Suppressor macrophage treated with lipopolysaccharide for 1 hour (primary cell): Measurements from ENCODE around the gene WWOX.
A peak's percentile ranks its signal among the peaks of the same experiment; 100 is the strongest.

Experiments used
- DNase-seq, 3 donors: peaks; one replicate each; pipeline ENCODE4 v3.0.0-alpha.2; 2020 to 2022

WWOX gene

GRCh38 chr16:78106686-78107085, 7.2 kb downstream of the WWOX start:
- DNase-seq: no peak

GRCh38 chr16:78108451-78108850, 9.0 kb downstream of the WWOX start:
- no peak for DNase-seq

GRCh38 chr16:78113258-78113657, 13.8 kb downstream of the WWOX start:
- no peak for DNase-seq

GRCh38 chr16:78115659-78116058, 16.2 kb downstream of the WWOX start:
- DNase-seq: no peak

DNA sequence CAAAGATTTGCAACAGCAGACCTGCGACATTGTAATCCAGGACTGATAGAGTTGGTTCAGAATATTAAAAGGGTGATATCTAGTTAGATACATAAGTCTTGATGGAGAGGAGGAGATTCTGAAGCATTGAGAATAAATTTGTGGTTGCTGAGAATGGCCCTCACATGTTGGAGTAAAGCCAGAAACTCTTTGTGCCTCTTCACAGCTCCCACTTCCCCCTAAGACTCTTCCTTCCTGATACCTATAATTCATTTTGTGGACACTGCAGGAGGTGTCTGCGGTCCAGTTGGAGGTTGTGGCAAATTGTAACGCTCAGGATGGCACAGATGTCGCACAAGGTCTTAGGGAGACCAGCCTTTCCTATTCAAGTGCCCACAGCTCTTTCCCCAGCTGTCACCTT, 17.5 kb downstream of the WWOX start:
- DNase-seq: no peak

- no peak for DNase-seq
Measured at GRCh38 chr16:78117391-78117790, 17.9 kb downstream of the WWOX start.

DNA sequence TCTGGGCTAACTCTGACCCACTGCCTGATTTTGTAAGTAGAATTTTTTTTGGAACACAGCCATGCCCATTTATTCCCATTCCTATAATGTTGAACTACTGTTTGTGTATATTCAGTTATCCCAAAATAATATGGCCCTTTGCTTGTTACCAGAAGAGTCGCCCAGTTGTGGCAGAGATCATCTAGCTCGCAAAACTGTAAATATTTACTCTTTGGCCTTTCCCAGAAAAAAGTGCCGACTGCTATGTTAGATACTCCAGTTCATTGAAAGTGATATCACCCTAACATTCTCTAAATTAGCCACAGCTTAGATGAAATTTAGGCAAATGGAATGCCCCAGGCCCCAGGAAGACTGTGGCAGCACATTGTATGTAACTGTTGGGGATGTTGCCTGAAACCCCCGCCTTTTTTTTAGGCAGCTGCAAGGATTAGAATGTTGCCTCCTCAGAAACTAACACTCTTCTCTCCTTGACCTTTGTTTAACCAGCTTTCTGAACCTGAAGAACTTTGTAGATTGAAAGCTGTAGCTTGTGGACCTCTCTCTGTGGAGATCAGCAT, 19.1 kb downstream of the WWOX start:
- DNase-seq: no peak

DNA sequence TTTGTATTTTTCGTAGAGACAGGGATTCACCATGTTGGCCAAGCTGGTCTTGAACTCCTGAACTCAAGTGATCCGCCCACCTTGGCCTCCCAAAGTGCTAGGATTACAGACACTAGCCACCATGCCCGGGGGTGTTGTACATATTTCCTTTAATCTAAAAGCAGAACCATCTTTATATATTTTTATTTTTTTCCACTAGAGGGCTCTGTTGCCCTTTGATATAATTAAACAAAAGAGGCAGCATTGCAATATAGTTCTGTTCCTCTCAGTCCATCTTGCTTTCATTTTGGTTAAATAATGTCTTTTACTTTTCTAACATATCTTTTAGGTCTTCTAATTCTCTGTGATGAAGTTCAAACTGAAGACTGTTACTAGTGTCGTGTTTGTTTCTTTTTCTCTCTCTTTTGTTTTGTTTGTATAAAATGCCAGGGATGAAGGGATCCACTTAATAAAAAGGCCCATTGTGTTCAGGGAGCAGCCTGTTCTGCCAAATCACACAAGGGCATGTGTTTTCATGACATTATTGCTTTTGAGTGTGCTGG, 23.4 kb downstream of the WWOX start:
- peak; percentile 61 to 87 (median 85) for DNase-seq

DNA sequence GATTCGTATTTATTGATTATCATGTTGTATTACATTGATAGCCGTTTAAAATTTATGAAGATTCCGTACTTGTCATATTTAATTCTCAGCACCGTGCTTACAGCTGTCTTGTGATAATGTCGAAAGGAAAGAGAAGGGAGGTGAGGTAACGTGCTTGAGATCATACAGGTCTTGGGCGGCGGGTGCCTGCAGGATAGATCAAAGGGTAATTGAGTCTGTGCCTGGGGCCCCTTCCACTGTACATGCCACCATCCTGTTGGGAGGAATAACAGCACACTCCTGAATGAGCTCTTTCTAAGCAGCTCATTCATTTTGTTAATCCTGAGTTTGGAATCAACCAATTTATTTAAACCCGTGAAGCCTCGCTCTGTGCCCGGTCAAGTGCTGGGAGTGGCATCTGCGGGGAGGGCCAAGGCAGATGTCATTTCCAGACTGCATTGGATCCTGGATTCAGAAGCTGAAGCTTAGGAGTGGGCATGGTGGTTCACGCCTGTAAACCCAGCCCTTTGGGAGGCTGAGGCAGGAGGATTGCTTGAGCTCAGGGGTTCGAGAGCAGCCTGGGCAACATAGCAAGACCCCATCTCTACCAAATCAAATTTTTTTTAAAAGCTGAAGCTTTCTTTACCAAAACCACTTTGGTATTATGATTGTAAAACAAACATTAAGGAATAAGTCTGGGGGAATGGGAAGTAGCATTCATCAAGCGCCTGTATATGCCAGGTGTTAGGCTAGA, 25.8 kb downstream of the WWOX start:
- DNase-seq: no peak

DNA sequence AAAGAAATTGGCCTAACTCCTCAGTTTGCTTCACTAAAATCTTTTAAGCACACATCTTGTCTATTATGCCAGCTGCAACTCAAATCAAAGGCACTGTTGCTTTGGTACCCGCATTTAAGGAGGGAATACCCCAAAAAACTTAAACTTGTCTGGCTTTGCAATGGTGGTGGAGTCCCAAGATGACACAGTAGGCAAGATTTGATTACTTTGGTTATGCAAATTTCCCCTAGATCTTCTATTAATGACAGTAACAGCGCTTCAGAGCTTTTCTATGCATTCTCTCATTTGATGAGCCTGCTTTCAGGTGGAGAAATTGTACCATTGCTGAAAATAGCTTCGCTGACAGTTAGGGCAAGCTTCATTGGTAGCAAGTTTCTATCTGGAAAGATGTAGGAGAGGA, 27.2 kb downstream of the WWOX start:
- no peak for DNase-seq

DNA sequence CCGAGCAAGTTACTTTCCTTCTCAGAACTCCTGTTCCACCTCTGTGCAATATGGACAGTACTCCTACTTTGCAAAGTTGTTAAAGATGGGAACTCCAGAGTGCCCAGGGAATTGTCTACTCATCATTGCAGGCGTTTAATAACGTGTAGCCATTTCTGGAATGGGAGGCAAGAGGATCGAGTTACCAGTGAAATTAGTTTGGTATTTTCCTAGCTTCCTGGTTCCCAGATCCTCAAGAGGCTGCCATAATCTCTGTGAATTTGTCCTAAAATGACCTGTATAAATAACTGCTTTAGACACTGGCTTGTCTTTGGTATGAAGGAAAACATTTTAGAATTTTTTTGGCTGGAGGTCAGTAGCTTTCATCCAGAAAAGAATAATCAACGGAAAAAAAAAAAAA, 27.7 kb downstream of the WWOX start:
- no peak for DNase-seq

- DNase-seq: no peak
Measured at GRCh38 chr16:78128913-78129312, 29.5 kb downstream of the WWOX start.

DNA sequence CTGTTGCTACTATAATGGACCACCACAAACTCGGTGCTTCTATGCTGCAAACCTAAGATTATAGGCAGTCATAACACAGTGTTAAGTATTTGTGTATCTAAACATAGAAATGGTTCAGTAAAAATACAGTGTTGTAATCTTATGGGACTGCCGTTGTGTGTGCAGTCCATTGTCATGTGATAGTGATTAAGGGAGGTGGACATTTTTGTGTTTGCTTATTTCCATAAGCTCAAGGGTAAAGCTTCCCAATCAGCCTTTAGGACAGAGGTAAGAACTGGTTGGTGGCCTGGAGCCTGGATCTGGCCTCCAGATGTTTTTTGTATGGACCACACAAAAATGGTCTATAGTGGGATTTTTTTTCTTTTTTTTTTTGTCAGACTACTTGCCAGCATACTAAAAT, 29.9 kb downstream of the WWOX start:
- no peak for DNase-seq

GRCh38 chr16:78130083-78130608, 30.7 kb downstream of the WWOX start:
- no peak for DNase-seq

DNA sequence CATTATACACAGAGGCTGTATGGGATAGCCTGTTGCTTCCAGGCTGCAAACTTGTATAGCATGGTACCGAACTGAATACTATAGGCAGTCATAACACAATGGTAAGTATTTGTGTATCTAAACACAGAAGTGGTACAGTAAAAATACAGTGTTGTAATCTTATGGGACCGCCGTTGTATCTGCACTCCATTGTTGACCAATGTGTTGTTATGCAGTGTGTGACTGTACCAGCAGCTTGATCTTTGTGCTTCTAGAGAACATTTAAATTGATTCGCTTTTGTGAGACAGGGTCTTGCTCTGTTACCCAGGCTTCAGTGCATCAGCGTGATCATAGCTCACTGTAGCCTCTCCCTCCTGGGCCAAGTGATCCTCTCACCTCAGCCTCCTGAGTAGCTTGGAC, 31.5 kb downstream of the WWOX start:
- no peak for DNase-seq

- no peak for DNase-seq
Measured at GRCh38 chr16:78133919-78134318, 34.5 kb downstream of the WWOX start.

GRCh38 chr16:78134944-78135619, 35.6 kb downstream of the WWOX start:
- no peak for DNase-seq

- no peak for DNase-seq
Measured at GRCh38 chr16:78137179-78137578, 37.7 kb downstream of the WWOX start.

DNA sequence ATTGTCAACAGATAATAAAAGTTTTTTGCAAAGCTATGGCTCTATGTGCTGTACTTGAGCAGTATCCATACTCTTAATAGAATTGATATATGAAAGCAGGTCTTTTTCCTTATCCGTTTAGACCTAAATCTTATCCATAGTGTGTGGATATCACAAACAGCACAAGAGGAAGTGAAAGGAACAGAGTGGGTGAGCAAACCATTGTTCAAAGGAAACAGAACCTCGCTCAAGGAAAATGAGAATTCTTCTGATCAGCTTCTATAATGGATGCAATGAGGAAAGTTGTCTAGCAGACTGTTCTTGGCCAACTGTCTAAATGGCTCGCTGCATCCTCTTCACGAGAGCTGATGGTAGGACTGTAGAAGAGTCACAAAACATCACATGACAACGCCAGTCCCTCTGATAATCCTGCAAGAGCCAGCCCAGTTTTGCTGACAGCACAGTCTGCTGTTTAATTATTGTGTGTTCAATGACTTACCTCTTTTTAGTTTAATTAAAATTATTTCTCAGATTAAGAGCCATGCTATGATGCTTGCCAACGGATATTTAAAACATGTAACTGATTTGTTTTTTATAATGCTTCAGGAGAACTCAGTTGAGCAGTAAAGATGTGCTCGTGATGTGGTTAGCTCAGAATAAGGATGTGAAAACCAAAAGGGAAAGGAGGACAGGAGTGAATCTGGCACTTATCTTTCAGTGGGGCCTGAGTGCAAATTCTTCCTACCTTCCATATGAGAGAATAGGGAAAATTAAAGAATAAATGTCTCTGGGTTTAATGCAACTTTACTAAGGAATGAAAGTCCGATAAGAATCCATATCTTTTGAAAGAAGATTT, 38.5 kb downstream of the WWOX start:
- peak in 2 of 3 donors; percentile 7 to 10 for DNase-seq

- no peak for DNase-seq
Measured at GRCh38 chr16:78140818-78141466, 41.5 kb downstream of the WWOX start.

DNA sequence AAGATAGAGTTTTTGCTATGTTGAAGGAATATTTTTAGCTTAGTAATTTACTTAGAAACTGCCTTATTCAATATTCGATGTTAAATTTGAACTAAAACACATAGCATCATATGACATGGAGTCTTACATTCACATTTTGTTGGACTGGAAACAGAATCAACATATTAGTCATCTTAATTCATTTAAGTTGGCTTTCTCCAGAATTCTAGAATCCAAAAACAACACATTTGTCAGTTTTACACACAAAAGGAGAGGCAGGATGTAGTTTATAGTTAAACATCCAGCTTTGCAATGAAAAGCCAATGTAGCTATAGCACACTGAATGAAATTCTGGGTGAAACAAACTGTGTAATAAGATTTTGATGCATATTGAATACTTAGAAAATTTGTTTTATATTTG, 43.3 kb downstream of the WWOX start:
- DNase-seq: no peak

GRCh38 chr16:78146807-78147206, 47.4 kb downstream of the WWOX start:
- no peak for DNase-seq
